Measurements from ENCODE around the gene PDGFC.
"Not testable (repeated sequence)": the region's sequence is repeated elsewhere in the genome, so short reads cannot be mapped to it uniquely, and the experiment has no call there.

Gene PDGFC

GRCh38 chr4:156896527-156896926, 75.1 kb downstream of the PDGFC start:
- DNase-seq, result no peak

- DNase-seq, result no peak
Observed at GRCh38 chr4:156894234-156894633, 77.4 kb downstream of the PDGFC start.

- no peak for DNase-seq
Observed at GRCh38 chr4:156892805-156893204, 78.8 kb downstream of the PDGFC start.

GRCh38 chr4:156889616-156890594, 81.7 kb downstream of the PDGFC start:
- DNase-seq, result no peak

- DNase-seq, result no peak
Observed at GRCh38 chr4:156888762-156889161, 82.8 kb downstream of the PDGFC start.

- no peak for DNase-seq
Observed at GRCh38 chr4:156886481-156886880, 85.1 kb downstream of the PDGFC start.

GRCh38 chr4:156885374-156885773, 86.2 kb downstream of the PDGFC start:
- no peak for DNase-seq

GRCh38 chr4:156884183-156884582, 87.4 kb downstream of the PDGFC start:
- DNase-seq, result no peak

- no peak for DNase-seq
Observed at GRCh38 chr4:156875704-156876103, 95.9 kb downstream of the PDGFC start.

- no peak for DNase-seq
Observed at GRCh38 chr4:156875055-156875454, 96.5 kb downstream of the PDGFC start.

GRCh38 chr4:156873799-156874198, 97.8 kb downstream of the PDGFC start:
- no peak for DNase-seq

GRCh38 chr4:156870861-156871260, 100.7 kb downstream of the PDGFC start:
- DNase-seq, result no peak

GRCh38 chr4:156870131-156870530, 101.5 kb downstream of the PDGFC start:
- DNase-seq, result no peak

GRCh38 chr4:156866088-156866487, 105.5 kb downstream of the PDGFC start:
- not testable (repeated sequence) for DNase-seq

- DNase-seq, result no peak
Observed at GRCh38 chr4:156865451-156865850, 106.1 kb downstream of the PDGFC start.

GRCh38 chr4:156858071-156858470, 113.5 kb downstream of the PDGFC start:
- DNase-seq, result no peak

- no peak for DNase-seq
Observed at GRCh38 chr4:156838761-156839160, 132.8 kb downstream of the PDGFC start.

- DNase-seq, result no peak
Observed at GRCh38 chr4:156837625-156838345, 133.8 kb downstream of the PDGFC start.

- DNase-seq, result no peak
Observed at GRCh38 chr4:156832886-156833285, 138.7 kb downstream of the PDGFC start.

- no peak for DNase-seq
Observed at GRCh38 chr4:156830351-156830750, 141.2 kb downstream of the PDGFC start.

GRCh38 chr4:156829201-156829873, 142.3 kb downstream of the PDGFC start:
- no peak for DNase-seq

- no peak for DNase-seq
Observed at GRCh38 chr4:156827519-156827918, 144.1 kb downstream of the PDGFC start.

GRCh38 chr4:156825074-156825473, 146.5 kb downstream of the PDGFC start:
- no peak for DNase-seq

All from activated CD4-positive, alpha-beta T cell treated with anti-CD3 and anti-CD28 coated beads, Interleukin-10, Interleukin-2, amounts not matched to agents 100 ng/mL and 50 ng/mL, durations not matched to agents 16 hours and 8 hours (primary cell).